Stimulated activated CD8-positive, alpha-beta memory T cell treated with anti-CD3 and anti-CD28 coated beads, Interleukin-12 subunit alpha, Interleukin-12 subunit beta, amount 100 ng/mL, for 24 hours (primary cell): Measurements from ENCODE around the gene PAX8.
"Not testable (repeated sequence)": the region's sequence is repeated elsewhere in the genome, so short reads cannot be mapped to it uniquely, and the experiment has no call there.

Experiments used
- DNase-seq: peaks from one replicate; pipeline ENCODE4 v3.0.0-alpha.2; 2020; ENCODE audit errors: extremely low read depth

The PAX8 gene

GRCh38 chr2:113278742-113279139 is at the start of gene PAX8:
Gene PAX8 (minus strand): TSS chr2:113278921. CDS start chr2:113278394, 527 bp downstream.
- no peak for DNase-seq

DNA sequence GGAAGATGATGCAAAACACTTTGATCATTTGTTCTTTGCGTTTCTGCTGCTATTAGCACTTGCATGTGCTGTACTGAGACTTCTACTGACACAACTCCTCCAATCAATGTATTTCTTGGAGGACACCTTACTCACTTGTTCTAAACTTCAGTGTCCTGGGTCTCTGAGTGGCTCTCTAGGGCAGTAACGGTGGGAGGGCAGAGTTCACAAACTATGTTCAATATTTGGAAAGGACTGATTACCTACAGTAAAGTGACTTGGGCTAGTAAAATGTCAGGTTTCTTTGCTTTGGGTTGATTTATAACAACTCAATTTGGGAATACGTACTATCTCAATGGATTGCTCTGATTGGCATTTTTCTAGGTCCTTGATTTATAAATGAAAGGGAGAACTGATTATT is 49.3 kb upstream of the PAX8 start:
- no peak for DNase-seq

GRCh38 chr2:113325161-113325731 is 46.5 kb upstream of the PAX8 start:
- not testable (repeated sequence) for DNase-seq

GRCh38 chr2:113324684-113325160 is 46.0 kb upstream of the PAX8 start:
- DNase-seq: peak; percentile 11

GRCh38 chr2:113323129-113323528 is 44.4 kb upstream of the PAX8 start:
- not testable (repeated sequence) for DNase-seq

- not testable (repeated sequence) for DNase-seq
These were observed 41.4 kb upstream of the PAX8 start for GRCh38 chr2:113320106-113320505.

DNA sequence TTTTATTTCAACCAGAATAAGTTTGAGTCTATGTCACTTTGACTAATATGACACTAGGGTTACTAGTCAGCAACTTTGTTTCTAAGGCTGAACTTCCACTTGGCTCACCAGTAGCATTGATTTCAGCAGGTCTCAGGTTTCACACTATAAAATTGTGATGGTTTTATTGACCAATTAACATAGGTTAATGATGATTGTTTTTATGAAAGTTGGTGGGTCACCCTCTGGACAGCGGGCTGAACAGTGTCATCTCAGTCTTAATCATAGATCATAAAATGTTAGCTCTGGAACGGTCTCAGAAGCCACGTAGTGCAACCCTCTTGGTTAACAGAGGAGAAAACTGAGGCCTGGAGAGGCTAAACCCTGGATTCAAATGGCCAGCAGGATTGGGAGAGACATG is 40.2 kb upstream of the PAX8 start:
- DNase-seq: not testable (repeated sequence)

- no peak for DNase-seq
These were observed 37.4 kb upstream of the PAX8 start for GRCh38 chr2:113316085-113316484.

- DNase-seq: not testable (repeated sequence)
These were observed 35.9 kb upstream of the PAX8 start for GRCh38 chr2:113314663-113315062.

DNA sequence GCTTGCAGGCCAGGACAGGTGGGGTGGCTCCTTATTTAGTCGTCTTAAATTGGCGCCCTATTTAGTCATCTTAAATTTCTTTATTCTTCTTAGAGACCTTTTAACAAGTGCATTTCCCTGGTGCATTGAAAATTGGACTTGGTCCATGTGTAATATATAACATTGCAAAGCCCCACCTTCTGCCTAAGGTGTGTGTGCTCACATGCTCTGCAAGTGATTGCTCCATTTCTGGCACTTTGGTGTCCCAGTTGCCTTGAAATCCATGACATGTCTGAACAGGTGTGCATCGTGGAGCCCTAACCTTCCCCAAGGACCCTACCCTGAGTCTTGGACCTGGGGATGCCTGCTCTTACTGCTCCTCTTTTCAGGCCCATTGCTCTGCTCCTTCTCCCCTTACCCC is 35.5 kb upstream of the PAX8 start:
- DNase-seq: not testable (repeated sequence)

- DNase-seq: not testable (repeated sequence)
These were observed 33.1 kb upstream of the PAX8 start for GRCh38 chr2:113311781-113312180.

- DNase-seq: not testable (repeated sequence)
These were observed 32.5 kb upstream of the PAX8 start for GRCh38 chr2:113311191-113311590.

DNA sequence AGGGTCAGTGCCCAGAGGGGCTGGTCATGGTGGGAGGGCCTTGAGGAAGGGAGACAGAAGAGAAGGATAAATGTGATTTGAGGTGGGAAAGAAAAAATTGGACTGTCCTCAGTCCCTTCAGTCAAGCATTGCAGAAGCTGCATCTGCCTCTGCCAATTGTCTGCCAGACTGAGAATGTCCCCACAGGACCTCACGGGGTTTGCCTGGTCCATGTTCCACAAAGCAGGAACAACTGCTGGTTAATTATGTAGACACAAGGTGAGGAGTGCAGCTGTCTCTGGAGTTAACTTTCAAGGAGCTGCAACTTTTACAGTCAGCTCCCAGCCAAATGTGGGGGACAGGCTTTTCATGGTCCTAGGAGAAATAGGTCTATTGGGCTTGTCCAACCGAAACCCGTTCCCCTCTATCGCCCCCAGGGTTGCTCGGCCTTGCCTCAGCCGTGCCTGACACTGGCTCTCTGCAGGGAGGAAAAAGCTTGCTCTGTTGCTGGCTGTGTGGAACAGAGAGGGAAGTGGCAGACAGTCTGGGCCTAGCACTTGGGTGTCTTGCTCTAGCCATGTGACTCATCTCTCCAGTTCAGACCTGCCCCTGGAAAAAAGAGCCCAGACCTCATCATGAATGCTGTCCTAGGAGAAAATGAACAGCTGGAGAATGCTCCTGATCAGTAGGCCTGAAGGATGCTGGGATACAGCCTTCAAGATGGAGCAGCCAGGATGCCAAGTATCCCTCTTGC is 31.1 kb upstream of the PAX8 start:
- no peak for DNase-seq

DNA sequence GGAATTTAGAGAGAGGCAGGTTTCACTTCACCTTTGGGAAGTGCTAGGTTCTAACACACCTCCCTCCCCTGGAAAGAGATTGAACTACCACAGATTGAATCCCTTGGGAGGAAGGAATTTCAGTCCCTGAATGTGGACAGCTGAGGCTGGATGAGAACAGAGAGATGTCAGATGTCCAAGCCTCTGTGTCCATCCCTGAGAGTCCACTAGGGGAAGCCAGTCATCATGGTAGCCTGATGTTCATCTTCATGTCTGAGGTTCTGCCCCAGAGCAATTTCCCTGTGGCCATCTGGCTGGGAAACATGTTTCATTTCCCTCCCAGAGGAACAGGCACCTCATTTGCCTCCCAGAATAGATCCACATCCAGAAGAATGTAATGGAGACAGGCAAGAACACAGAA is 30.1 kb upstream of the PAX8 start:
- not testable (repeated sequence) for DNase-seq

GRCh38 chr2:113306207-113306606 is 27.5 kb upstream of the PAX8 start:
- not testable (repeated sequence) for DNase-seq

GRCh38 chr2:113305749-113306148 is 27.0 kb upstream of the PAX8 start:
- DNase-seq: not testable (repeated sequence)

DNA sequence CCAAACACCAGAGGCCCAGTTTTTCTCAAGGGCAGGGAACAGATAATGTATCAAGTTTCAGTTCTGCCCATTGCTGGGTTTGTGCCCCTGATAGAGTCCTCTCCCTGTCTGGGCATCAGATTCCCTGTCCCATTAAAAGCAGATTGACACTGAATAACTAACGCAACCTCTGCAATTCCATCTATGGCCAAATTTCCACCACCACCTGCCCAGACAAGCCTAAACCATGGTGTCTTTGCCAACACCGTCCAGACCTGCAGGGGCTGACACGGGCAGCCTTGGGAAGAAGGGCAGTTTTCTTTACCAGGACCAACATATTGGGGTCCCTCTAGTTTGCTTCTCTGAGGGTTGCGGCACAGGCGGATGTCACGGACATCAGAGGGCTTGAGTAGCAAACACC is 26.4 kb upstream of the PAX8 start:
- DNase-seq: no peak

GRCh38 chr2:113304702-113305101 is 26.0 kb upstream of the PAX8 start:
- DNase-seq: no peak

GRCh38 chr2:113302216-113302980 is 23.7 kb upstream of the PAX8 start:
- not testable (repeated sequence) for DNase-seq

GRCh38 chr2:113300281-113300680 is 21.6 kb upstream of the PAX8 start:
- no peak for DNase-seq

DNA sequence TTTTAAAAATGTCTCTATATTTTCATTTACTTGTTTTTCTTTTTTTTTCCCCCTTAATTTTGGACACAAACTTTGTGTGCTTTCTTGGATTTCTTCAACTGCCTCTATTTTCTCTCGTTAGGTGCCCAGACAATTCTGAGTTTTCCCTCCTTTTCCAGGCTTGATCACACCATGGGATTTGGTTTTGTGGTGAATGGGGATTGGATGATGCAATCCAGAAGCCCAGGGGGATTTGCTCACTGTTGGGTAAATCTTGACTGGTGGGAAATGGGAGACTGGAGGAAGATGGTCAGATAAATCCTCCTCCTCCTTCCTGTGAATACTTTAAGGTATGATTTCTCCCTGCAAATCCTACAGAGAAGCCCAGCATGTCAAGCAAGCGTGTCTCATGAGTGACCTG is 19.5 kb upstream of the PAX8 start:
- no peak for DNase-seq

- DNase-seq: not testable (repeated sequence)
These were observed 18.9 kb upstream of the PAX8 start for GRCh38 chr2:113297590-113297989.

GRCh38 chr2:113291191-113291590 is 12.5 kb upstream of the PAX8 start:
- no peak for DNase-seq
